Vagina (tissue), 2 donors: ENCODE results near the gene INPP5B.

Experiments used
- POLR2A ChIP-seq, 2 donors: fragments of 450-650 bp; IDR thresholded peaks; one replicate each; pipeline ENCODE4 v1.6.1; 2017; ENCODE audit warnings: antibody characterized with exemption in 2 of 2, mild to moderate bottlenecking in 2 of 2, moderate library complexity in 2 of 2
- TF ChIP-seq, protein P1 (sequence below), 3 experiments: fragments of 450-650 bp in 2 of 3; fragments of 200-600 bp in 1 of 3; sonication (generic) in 1 of 3; IDR thresholded peaks; one replicate each; pipeline ENCODE4 v1.5.1; 2017 to 2019; ENCODE audit warnings: antibody characterized with exemption in 3 of 3, mild to moderate bottlenecking in 2 of 3, moderate library complexity in 2 of 3

DNA sequence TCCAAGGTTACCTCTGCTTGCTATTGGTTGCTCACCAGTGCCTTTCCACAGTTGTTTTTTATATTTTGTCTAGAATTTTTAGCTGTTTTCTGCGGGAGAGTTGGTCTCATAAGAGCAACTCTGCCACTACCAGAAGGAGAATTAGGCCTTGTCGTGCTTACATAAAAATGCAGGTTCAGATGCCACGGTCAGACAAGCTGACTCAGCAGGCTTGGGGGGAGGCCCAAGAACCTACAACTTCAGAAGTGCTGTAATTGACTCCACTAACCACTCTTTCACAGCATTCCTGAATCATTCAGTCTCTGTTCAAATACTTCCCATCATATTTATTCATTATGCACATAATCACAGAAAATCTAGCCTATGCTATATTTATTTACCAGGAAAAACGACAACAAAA is 115.7 kb downstream of the INPP5B start:
- no peak for TF ChIP-seq POLR2A (IDR thresholded peaks at IDR 0.05)
- TF ChIP-seq, protein P1, sequence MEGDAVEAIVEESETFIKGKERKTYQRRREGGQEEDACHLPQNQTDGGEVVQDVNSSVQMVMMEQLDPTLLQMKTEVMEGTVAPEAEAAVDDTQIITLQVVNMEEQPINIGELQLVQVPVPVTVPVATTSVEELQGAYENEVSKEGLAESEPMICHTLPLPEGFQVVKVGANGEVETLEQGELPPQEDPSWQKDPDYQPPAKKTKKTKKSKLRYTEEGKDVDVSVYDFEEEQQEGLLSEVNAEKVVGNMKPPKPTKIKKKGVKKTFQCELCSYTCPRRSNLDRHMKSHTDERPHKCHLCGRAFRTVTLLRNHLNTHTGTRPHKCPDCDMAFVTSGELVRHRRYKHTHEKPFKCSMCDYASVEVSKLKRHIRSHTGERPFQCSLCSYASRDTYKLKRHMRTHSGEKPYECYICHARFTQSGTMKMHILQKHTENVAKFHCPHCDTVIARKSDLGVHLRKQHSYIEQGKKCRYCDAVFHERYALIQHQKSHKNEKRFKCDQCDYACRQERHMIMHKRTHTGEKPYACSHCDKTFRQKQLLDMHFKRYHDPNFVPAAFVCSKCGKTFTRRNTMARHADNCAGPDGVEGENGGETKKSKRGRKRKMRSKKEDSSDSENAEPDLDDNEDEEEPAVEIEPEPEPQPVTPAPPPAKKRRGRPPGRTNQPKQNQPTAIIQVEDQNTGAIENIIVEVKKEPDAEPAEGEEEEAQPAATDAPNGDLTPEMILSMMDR (IDR thresholded peaks at IDR 0.05), result no peak
